A549 treated with dexamethasone at 1 μM for 4 hours (cell line): ENCODE measurements around the gene ZNF484. TPM values are rescaled to one million over a fixed set of nuclear protein-coding genes. Genes with fewer than 3 reads are reported as not detected.

Source experiments
- total RNA-seq: library from RNA; stranded (reverse); fragments of 200-300 nt; extraction: Qiagen RNA extraction; gene quantifications from 5 replicates; pipeline ENCODE4 v1.2.3, GENCODE V29; 2022

The ZNF484 gene
- total RNA-seq, result 2.1 to 2.9 TPM (median 2.5 TPM) in 5 replicates

DNA sequence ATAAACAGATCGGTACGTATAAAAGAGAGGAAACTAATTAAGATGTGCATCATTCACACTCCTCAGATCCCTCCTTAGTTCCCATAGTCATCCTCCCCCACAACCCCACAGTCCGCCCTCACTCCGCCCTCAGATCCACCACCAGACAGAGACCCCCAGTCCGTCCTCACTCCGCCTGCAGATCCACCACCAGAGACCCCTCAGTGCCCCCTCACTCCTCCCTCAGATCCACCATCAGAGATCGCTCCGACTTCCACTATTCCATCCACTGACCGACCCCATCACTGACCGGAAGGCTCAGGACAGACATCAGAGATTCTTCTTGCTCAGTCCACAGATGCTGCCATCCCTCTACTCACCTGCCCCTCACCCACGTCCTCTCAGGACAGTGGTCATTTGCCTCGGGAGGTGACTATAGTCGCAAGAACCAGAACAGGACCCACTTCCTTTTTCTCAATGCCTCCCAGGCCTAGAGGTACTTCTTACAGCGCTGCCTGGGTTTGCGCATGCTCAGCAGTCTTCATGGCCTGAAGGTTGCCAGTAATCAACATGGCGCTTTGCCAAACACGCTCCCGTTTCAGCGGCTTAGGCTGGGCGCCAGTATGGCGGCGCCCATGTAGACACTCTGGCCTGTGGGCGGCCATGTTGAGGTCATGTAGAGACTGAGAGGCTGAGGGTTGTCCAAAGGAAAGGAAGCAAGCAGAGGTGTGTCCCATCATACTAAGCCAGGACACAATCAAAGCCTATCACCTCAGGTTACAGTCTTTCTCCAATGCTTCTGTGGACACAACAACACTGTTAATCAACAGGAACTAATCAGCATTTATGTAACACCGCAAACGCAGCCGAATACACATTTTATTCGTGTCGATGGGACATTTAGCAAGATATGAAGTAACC, at the start of gene ZNF484:
ZNF484 (minus strand) TSS at position 508 of the 900 bp plus-strand sequence. CDS start 3,009 bp downstream, outside the sequence.

Other genes with a start within 250 kb of the ZNF484 start
- 12.2 to 13.3 TPM (median 12.8 TPM) in 5 replicates for gene IPPK, start 207.9 kb downstream of the ZNF484 start, total RNA-seq
- gene BICD2, start 113.2 kb downstream of the ZNF484 start, total RNA-seq, result 25.6 to 38.1 TPM (median 36.0 TPM) in 5 replicates
- gene FGD3, start 69.5 kb upstream of the ZNF484 start, total RNA-seq, result 0.15 to 0.21 TPM (median 0.15 TPM) in 5 replicates
- gene SUSD3, start 180.7 kb upstream of the ZNF484 start, total RNA-seq, result 0.53 to 1.6 TPM (median 1.1 TPM) in 5 replicates
- gene CARD19, start 218.2 kb upstream of the ZNF484 start, total RNA-seq, result 44.6 to 60.6 TPM (median 56.6 TPM) in 5 replicates